Suprapubic skin (tissue), 4 donors: ENCODE results near the gene CEBPG.

ENCODE experiments used
- CTCF ChIP-seq, 2 donors: fragments of 200-600 bp in 1 of 2; fragments of 450-650 bp in 1 of 2; sonication (generic) in 1 of 2; IDR thresholded peaks; one replicate each; pipeline ENCODE4 v1.5.1; 2016 to 2019; ENCODE audit warnings: antibody characterized with exemption in 2 of 2, mild to moderate bottlenecking in 1 of 2, moderate library complexity in 1 of 2
- EP300 ChIP-seq: sonication (generic); formaldehyde crosslinking; IDR thresholded peaks from one replicate; pipeline ENCODE4 v1.6.1; 2017; ENCODE audit warnings: antibody characterized with exemption
- POLR2A ChIP-seq, 2 donors: fragments of 450-650 bp; IDR thresholded peaks; one replicate each; pipeline ENCODE4 v1.6.1; 2017; ENCODE audit warnings: antibody characterized with exemption in 2 of 2, mild to moderate bottlenecking in 2 of 2, moderate library complexity in 2 of 2
- POLR2AphosphoS5 ChIP-seq, 3 donors: sonication (generic); formaldehyde crosslinking; IDR thresholded peaks; one replicate each; pipeline ENCODE4 v1.6.1; 2017; ENCODE audit warnings: antibody characterized with exemption in 3 of 3

DNA sequence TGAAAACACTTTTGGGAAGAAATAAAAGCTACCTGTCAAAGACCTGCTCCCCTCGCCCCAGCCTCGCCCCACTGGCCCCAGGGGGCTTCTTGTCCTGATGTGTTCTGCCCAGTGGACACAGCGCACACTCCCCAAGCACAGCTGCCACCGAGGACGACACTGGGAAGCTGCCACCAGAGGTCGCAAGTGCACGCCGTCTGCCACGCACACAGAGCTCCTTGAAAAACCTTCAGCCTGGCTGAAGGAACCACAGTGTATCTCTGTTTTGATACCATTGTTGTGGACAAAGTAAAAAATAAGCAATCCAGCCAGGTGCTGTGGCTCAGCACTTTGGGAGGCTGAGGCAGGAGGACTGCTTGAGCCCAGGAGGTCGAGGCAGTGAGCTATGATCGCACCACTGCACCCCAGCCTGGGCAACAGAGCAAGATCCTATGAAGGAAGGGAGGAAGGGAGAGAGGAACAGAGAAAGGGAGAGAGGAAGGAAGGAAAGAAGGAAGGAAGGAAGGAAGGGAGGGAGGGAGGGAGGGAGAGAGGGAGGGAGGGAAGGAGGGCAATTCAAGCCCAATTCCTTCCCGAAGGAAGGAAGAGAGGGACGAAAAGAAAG is 57.3 kb downstream of the CEBPG start:
- TF ChIP-seq EP300 (no peak), CTCF (IDR thresholded peaks at IDR 0.05) (peak; percentile 47 to 77), POLR2AphosphoS5 (IDR thresholded peaks at IDR 0.05) (no peak), POLR2A (IDR thresholded peaks at IDR 0.05) (no peak)
